Embryonic facial prominence (tissue), 1 donor: ENCODE results near the gene FOXN3.
A peak's percentile ranks its signal among the peaks of the same experiment; 100 is the strongest.
"Not testable (repeated sequence)": the region's sequence is repeated elsewhere in the genome, so short reads cannot be mapped to it uniquely, and the experiment has no call there.

Experiments used
- DNase-seq: peaks from one replicate; pipeline ENCODE4 v3.0.0-alpha.2; 2016; ENCODE audit errors: extremely low spot score

The FOXN3 gene

GRCh38 chr14:89131004-89131750 lies 285.9 kb downstream of the FOXN3 start:
- DNase-seq: peak; percentile 29

- no peak for DNase-seq
Observed at GRCh38 chr14:89129570-89129969, 287.5 kb downstream of the FOXN3 start.

- DNase-seq: no peak
Observed at GRCh38 chr14:89128311-89129026, 288.6 kb downstream of the FOXN3 start.

GRCh38 chr14:89126461-89126860 lies 290.6 kb downstream of the FOXN3 start:
- no peak for DNase-seq

- DNase-seq: no peak
Observed at GRCh38 chr14:89125216-89125615, 291.8 kb downstream of the FOXN3 start.

- no peak for DNase-seq
Observed at GRCh38 chr14:89123851-89124250, 293.2 kb downstream of the FOXN3 start.

GRCh38 chr14:89123215-89123614 lies 293.8 kb downstream of the FOXN3 start:
- DNase-seq: no peak

GRCh38 chr14:89121968-89122620 lies 294.9 kb downstream of the FOXN3 start:
- DNase-seq: no peak

GRCh38 chr14:89117012-89117411 lies 300.0 kb downstream of the FOXN3 start:
- DNase-seq: no peak

- no peak for DNase-seq
Observed at GRCh38 chr14:89114109-89114508, 302.9 kb downstream of the FOXN3 start.

GRCh38 chr14:89112720-89113119 lies 304.3 kb downstream of the FOXN3 start:
- no peak for DNase-seq

GRCh38 chr14:89111766-89112543 lies 305.1 kb downstream of the FOXN3 start:
- not testable (repeated sequence) for DNase-seq

GRCh38 chr14:89111232-89111631 lies 305.8 kb downstream of the FOXN3 start:
- DNase-seq: not testable (repeated sequence)

- DNase-seq: no peak
Observed at GRCh38 chr14:89110110-89110509, 306.9 kb downstream of the FOXN3 start.

- no peak for DNase-seq
Observed at GRCh38 chr14:89108608-89109007, 308.4 kb downstream of the FOXN3 start.

GRCh38 chr14:89107626-89108025 lies 309.4 kb downstream of the FOXN3 start:
- no peak for DNase-seq
